SK-N-SH (cell line): ENCODE measurements around the gene ID2.

Experiments used
- CTCF ChIP-seq: fragments of 200-600 bp; sonication (generic); IDR thresholded peaks from 2 replicates; pipeline ENCODE4 v1.6.1; 2017; ENCODE audit warnings: antibody characterized with exemption, mild to moderate bottlenecking, moderate library complexity
- EP300 ChIP-seq, 2 experiments: IDR thresholded peaks; 2 replicates each; pipeline versions ENCODE4 v1.4.0 to v1.6.1; 2012; ENCODE audit warnings: borderline replicate concordance in 1 of 2, low read depth in 1 of 2, low read length in 1 of 2
- MAX ChIP-seq: IDR thresholded peaks from 2 replicates; pipeline ENCODE4 v1.4.0; 2012; ENCODE audit warnings: low read depth
- NFIC ChIP-seq: IDR thresholded peaks from 2 replicates; pipeline ENCODE4 v1.4.0; 2012; ENCODE audit warnings: borderline replicate concordance
- REST ChIP-seq: IDR thresholded peaks from 2 replicates; pipeline ENCODE4 v1.6.1; 2012; ENCODE audit warnings: mild to moderate bottlenecking, low read depth, low read length, moderate library complexity
- RFX5 ChIP-seq: IDR thresholded peaks from 2 replicates; pipeline ENCODE4 v1.6.1; 2012; ENCODE audit warnings: mild to moderate bottlenecking, improper control_type of control experiment, low read length
- TAF1 ChIP-seq: IDR thresholded peaks from 2 replicates; pipeline ENCODE4 v1.6.1; 2012; ENCODE audit warnings: low read depth, mild to moderate bottlenecking, low read length, moderate library complexity, borderline replicate concordance
- TCF12 ChIP-seq: IDR thresholded peaks from 2 replicates; pipeline ENCODE4 v1.4.0; 2012
- TEAD4 ChIP-seq: IDR thresholded peaks from 2 replicates; pipeline ENCODE4 v1.4.0; 2012; ENCODE audit warnings: mild to moderate bottlenecking, borderline replicate concordance; ENCODE audit not compliant: insufficient read depth
- USF2 ChIP-seq: fragments of 150-350 bp; IDR thresholded peaks from 2 replicates; pipeline ENCODE4 v1.6.1; 2017; ENCODE audit warnings: antibody characterized with exemption, low read length, low read depth, borderline replicate concordance
- ZBTB33 ChIP-seq: IDR thresholded peaks from 2 replicates; pipeline ENCODE4 v1.4.0; 2012; ENCODE audit warnings: low read depth, borderline replicate concordance

GRCh38 chr2:8636721-8637636 is 44.9 kb upstream of the ID2 start:
- TF ChIP-seq ZBTB33, result no peak
- no peak for TF ChIP-seq TCF12
- no peak for TF ChIP-seq TAF1
- no peak for TF ChIP-seq MAX
- TF ChIP-seq EP300 (IDR thresholded peaks at IDR 0.05; ENCODE audit: borderline replicate concordance in 1 of 2, low read depth in 1 of 2, low read length in 1 of 2), result no peak
- TF ChIP-seq CTCF, result no peak
- TF ChIP-seq NFIC, result no peak
- no peak for TF ChIP-seq REST
- TF ChIP-seq RFX5, result no peak
- TF ChIP-seq USF2, result no peak
- no peak for TF ChIP-seq TEAD4
